AG09309 (cell line): ENCODE results near the gene CRYBB1.

Source experiments
- DNase-seq: peaks from one replicate; pipeline ENCODE4 v3.0.0-alpha.2; 2010; ENCODE audit warnings: low read depth
- H3K4me3 ChIP-seq: 2 replicates; pipeline ENCODE4 v1.5.1; 2011; ENCODE audit warnings: mild to moderate bottlenecking, low read depth, low read length, moderate library complexity; ENCODE audit not compliant: control insufficient read depth
- TF ChIP-seq, protein P1 (sequence below): IDR thresholded peaks from 2 replicates; pipeline ENCODE4 v1.5.1; 2011; ENCODE audit warnings: mild to moderate bottlenecking, low read depth, low read length, inconsistent platforms; ENCODE audit not compliant: insufficient read depth, control insufficient read depth; ENCODE audit errors: missing control alignments

CRYBB1 gene

DNA sequence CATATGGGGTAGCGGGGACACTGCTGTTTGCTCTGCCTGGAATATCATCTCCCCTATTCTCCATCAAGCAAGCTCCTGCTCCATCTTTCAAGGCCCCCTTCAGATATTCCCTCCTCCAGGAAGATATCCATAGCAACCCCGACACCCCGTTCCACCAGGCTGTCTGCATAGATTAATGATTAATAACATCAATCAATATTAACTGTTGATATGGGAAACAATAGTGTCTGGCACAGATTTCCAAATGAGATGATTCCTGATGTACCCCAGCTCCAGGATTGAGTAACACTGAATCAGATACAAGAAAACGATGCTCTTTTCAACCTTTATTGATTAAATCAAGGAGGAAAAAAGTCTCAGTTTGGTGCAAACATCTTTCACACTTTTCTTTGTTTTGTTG, 20.3 kb downstream of the CRYBB1 start:
- TF ChIP-seq, protein P1, sequence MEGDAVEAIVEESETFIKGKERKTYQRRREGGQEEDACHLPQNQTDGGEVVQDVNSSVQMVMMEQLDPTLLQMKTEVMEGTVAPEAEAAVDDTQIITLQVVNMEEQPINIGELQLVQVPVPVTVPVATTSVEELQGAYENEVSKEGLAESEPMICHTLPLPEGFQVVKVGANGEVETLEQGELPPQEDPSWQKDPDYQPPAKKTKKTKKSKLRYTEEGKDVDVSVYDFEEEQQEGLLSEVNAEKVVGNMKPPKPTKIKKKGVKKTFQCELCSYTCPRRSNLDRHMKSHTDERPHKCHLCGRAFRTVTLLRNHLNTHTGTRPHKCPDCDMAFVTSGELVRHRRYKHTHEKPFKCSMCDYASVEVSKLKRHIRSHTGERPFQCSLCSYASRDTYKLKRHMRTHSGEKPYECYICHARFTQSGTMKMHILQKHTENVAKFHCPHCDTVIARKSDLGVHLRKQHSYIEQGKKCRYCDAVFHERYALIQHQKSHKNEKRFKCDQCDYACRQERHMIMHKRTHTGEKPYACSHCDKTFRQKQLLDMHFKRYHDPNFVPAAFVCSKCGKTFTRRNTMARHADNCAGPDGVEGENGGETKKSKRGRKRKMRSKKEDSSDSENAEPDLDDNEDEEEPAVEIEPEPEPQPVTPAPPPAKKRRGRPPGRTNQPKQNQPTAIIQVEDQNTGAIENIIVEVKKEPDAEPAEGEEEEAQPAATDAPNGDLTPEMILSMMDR, result no peak
- DNase-seq, result no peak
- no peak overlapping the region for H3K4me3 ChIP-seq

DNA sequence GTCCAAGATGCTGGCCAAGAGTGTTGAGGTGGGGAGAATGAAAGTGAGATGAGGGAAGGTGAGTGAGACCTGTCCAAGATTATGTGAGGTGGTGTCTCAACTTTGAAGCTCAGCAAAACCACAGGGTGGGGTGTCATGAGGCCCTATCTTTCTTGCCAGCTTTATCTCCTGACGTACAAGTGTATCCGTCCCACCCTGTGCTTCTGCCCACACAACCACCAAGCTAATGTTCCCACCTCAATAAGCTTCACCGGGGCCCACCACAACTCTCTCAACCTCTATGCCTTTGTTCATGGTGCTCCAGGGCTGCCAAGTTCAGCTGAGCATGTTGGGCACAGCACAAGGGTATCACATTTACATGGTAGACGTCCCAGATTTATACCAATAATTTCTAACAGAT, 20.8 kb downstream of the CRYBB1 start:
- DNase-seq, result no peak

DNA sequence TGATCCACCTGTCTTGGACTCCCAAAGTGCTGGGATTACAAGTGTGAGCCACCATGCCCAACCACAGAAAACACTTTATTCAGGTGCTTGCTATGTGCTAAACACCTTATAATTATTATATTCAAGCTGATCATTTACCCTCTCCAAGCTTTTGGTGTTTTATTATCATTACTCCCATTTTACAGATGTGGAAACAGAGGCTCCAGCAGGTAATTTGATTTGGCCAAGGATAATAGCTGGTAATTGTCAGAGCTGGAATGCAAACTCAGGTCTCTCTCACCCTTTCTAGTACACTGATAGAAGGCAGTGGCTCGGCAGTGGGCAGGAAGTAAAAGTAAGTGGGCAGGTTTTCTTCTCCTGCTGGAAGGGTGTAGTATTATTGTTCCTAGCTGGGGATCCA, 24.1 kb downstream of the CRYBB1 start:
- no peak for DNase-seq
- H3K4me3 ChIP-seq, result no peak overlapping the region
- TF ChIP-seq, protein P1, result no peak

More for the DNA sequence above, 20.8 kb downstream of the CRYBB1 start:
- H3K4me3 ChIP-seq, result no peak overlapping the region
- TF ChIP-seq, protein P1, result no peak

DNA sequence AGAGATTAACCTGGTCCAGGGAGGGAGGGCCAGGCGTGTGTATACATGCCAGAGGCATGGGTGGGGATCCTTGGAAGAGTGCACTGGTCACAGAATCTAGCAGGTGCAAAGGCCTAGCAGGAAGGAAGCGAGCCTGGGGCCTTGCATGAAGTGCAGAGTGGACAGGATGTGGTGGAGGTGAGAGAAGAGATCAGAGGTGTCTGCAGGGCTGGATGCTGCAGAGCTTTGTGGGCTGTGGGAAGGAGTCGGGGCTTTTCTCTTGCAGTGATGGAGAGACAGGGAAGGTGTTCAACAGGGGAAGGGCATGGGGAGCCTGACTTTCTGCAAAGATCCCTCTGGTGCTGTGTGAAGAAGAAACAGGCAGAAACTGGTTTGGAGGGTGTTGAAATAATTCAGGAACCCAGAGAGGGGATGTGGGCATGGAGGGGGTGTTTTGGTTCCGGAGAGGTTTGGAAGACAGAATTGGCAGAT, 25.4 kb downstream of the CRYBB1 start:
- TF ChIP-seq, protein P1, result no peak
- DNase-seq, result no peak
- no peak overlapping the region for H3K4me3 ChIP-seq

DNA sequence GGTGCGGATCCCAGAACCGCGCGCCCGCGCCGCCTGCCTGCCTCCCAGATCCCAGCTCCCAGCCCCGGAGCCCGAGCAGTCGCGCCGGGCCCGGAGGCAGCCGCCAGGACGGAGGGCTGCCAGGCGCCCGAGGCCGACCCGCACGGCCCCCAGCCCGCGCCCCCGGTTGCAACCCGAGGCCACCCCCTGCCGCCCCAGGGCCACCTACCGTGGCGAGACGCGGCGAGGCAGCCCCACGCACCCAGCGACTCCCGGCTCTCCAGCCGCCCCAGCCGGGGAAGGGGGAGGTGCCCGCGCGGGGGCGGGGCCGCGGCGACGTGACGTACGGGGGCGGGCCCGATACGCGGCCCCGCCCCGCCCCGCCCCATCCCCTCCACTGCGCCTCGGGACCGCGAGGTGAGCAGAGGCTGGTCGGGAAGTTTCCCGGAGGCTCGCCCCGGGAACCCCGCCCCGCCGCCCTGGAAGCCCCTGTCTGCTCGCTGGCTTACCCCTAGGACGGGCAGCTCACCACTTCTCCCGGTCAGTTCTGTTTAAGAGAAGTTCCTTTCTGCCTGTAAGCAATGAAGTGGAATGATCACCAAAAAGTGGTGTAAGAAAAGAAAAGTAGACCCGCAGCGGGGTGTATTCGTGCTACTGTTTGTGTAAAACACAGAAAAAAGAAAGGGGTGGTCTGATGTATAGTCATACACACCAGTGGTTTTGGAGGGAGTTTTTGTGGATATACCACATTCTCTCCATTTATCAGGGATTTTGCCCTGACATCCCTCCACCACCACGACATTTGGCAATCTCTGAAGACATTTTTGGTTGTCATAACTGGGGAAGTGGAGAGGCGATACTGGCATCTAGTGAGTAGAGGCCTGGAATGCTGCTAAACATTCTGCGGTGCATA, 27.7 kb downstream of the CRYBB1 start, which contains the start of gene TPST2:
Gene TPST2, minus strand, starts transcription at position 288 of the 892 bp plus-strand sequence. CDS start 48,502 bp downstream, outside the sequence.
- H3K4me3 ChIP-seq, result peak within 1 kb of the TSS; percentile 87
- DNase-seq, result no peak
- TF ChIP-seq, protein P1, result no peak

DNA sequence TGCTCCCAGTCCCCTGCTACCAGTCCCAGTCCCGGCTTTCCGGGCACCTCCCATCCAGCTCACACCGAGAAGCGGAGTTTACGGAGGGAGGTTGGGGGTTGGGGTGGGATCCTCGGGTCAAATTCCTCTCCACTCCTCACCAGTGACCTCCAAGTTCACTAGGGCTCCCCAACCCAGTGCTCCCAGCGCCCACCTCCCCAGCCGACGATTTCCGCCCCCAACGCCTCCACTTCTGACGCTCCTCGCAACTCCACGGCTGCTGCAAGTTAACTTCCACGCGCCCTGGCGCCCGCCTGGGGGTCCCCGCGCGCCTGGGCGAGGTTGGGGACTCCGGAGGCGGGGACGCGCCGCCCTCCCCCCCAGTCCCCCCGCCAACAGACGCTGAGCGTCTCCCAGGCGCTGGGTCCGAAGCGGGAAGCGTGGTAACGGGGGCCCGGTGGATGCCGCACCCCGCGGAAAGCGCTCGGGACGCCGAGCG, 28.4 kb downstream of the CRYBB1 start:
- TF ChIP-seq, protein P1, result no peak
- no peak for DNase-seq
- peak overlapping the region; percentile 87 for H3K4me3 ChIP-seq
